Measurements from ENCODE around the gene SGCD.

The SGCD gene

GRCh38 chr5:156405988-156406387, 79.0 kb downstream of the SGCD start:
- DNase-seq, result no peak

- no peak for DNase-seq
These were observed 80.3 kb downstream of the SGCD start for GRCh38 chr5:156407251-156407650.

- no peak for DNase-seq
These were observed 82.9 kb downstream of the SGCD start for GRCh38 chr5:156409834-156410233.

- DNase-seq, result no peak
These were observed 84.2 kb downstream of the SGCD start for GRCh38 chr5:156411185-156411613.

- DNase-seq, result no peak
These were observed 85.0 kb downstream of the SGCD start for GRCh38 chr5:156411957-156412356.

- DNase-seq, result no peak
These were observed 87.4 kb downstream of the SGCD start for GRCh38 chr5:156414391-156414790.

GRCh38 chr5:156419661-156420060, 92.7 kb downstream of the SGCD start:
- no peak for DNase-seq

- DNase-seq, result no peak
These were observed 93.7 kb downstream of the SGCD start for GRCh38 chr5:156420665-156421064.

GRCh38 chr5:156421798-156422197, 94.8 kb downstream of the SGCD start:
- DNase-seq, result no peak

- DNase-seq, result no peak
These were observed 96.6 kb downstream of the SGCD start for GRCh38 chr5:156423597-156423996.

GRCh38 chr5:156427315-156427714, 100.4 kb downstream of the SGCD start:
- no peak for DNase-seq

- DNase-seq, result no peak
These were observed 105.2 kb downstream of the SGCD start for GRCh38 chr5:156431956-156432829.

- no peak for DNase-seq
These were observed 105.8 kb downstream of the SGCD start for GRCh38 chr5:156432830-156433105.

- no peak for DNase-seq
These were observed 107.5 kb downstream of the SGCD start for GRCh38 chr5:156434471-156434870.

- DNase-seq, result no peak
These were observed 108.1 kb downstream of the SGCD start for GRCh38 chr5:156435101-156435500.

GRCh38 chr5:156438076-156438475, 111.1 kb downstream of the SGCD start:
- no peak for DNase-seq

- DNase-seq, result no peak
These were observed 117.9 kb downstream of the SGCD start for GRCh38 chr5:156444753-156445291.

- no peak for DNase-seq
These were observed 119.6 kb downstream of the SGCD start for GRCh38 chr5:156446526-156446925.

GRCh38 chr5:156450778-156451177, 123.8 kb downstream of the SGCD start:
- no peak for DNase-seq

GRCh38 chr5:156451505-156451904, 124.5 kb downstream of the SGCD start:
- no peak for DNase-seq

GRCh38 chr5:156456857-156457256, 129.9 kb downstream of the SGCD start:
- no peak for DNase-seq

GRCh38 chr5:156459812-156460385, 132.9 kb downstream of the SGCD start:
- DNase-seq, result no peak

GRCh38 chr5:156460471-156460870, 133.5 kb downstream of the SGCD start:
- no peak for DNase-seq

GRCh38 chr5:156466871-156467270, 139.9 kb downstream of the SGCD start:
- no peak for DNase-seq

GRCh38 chr5:156469636-156470035, 142.7 kb downstream of the SGCD start:
- DNase-seq, result no peak
